AG10803 (cell line): Measurements from ENCODE around the gene SUGP2.
A peak's percentile ranks its signal among the peaks of the same experiment; 100 is the strongest.

Experiments
- DNase-seq: peaks from one replicate; pipeline ENCODE4 v3.0.0; 2010; ENCODE audit warnings: low read depth
- H3K4me3 ChIP-seq: 2 replicates; pipeline ENCODE4 v1.5.1; 2011; ENCODE audit warnings: mild to moderate bottlenecking, low read length, control low read depth
- CTCF ChIP-seq: conservative IDR thresholded peaks from 2 replicates; pipeline ENCODE4 v1.5.1; 2011; ENCODE audit warnings: mild to moderate bottlenecking, low read length, control low read depth, inconsistent platforms

The SUGP2 gene

GRCh38 chr19:19053508-19054314 lies 20.4 kb upstream of the SUGP2 start:
- H3K4me3 ChIP-seq = no peak overlapping the region
- peak; percentile 65 for TF ChIP-seq CTCF
- peak; percentile 47 for DNase-seq

GRCh38 chr19:19052921-19053320 lies 19.6 kb upstream of the SUGP2 start:
- DNase-seq = no peak
- no peak overlapping the region for H3K4me3 ChIP-seq
- TF ChIP-seq CTCF = no peak

GRCh38 chr19:19051478-19052213 lies 18.3 kb upstream of the SUGP2 start:
- no peak for DNase-seq
- no peak overlapping the region for H3K4me3 ChIP-seq
- no peak for TF ChIP-seq CTCF

- TF ChIP-seq CTCF = no peak
- DNase-seq = no peak
- no peak overlapping the region for H3K4me3 ChIP-seq
These were observed 17.4 kb upstream of the SUGP2 start for GRCh38 chr19:19050731-19051130.

GRCh38 chr19:19050104-19050503 lies 16.8 kb upstream of the SUGP2 start:
- TF ChIP-seq CTCF = no peak
- H3K4me3 ChIP-seq = no peak overlapping the region
- no peak for DNase-seq

- no peak for DNase-seq
- no peak for TF ChIP-seq CTCF
- no peak overlapping the region for H3K4me3 ChIP-seq
These were observed 16.1 kb upstream of the SUGP2 start for GRCh38 chr19:19049406-19049805.

GRCh38 chr19:19043881-19044280 lies 10.6 kb upstream of the SUGP2 start:
- no peak for DNase-seq
- no peak overlapping the region for H3K4me3 ChIP-seq
- no peak for TF ChIP-seq CTCF
